ENCODE results near the gene UTP25.

Gene UTP25, protein sequence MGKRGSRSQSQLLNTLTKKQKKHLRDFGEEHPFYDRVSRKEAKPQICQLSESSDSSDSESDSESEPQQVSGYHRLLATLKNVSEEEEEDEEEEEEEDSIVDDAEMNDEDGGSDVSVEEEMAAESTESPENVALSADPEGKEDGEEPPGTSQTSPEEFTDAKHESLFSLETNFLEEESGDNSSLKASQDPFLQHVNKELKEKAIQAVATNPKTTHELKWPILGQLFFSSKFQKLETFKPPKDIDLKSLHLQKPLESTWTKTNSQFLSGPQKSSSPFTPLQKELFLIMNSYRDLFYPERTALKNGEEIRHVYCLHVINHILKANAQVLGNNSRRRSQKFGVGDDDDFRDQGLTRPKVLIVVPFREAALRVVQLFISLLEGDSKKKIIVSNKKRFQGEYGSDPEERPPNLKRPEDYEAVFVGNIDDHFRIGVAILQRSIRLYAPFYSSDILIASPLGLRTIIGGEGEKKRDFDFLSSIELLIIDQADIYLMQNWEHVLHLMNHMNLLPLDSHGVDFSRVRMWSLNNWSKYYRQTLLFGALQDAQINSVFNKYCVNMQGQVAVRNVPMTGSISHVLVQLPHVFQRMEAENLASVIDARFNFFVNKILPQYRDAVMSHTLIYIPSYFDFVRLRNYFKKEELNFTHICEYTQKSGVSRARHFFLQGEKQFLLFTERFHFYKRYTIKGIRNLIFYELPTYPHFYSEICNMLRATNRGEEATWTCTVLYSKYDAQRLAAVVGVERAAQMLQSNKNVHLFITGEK

DNA sequence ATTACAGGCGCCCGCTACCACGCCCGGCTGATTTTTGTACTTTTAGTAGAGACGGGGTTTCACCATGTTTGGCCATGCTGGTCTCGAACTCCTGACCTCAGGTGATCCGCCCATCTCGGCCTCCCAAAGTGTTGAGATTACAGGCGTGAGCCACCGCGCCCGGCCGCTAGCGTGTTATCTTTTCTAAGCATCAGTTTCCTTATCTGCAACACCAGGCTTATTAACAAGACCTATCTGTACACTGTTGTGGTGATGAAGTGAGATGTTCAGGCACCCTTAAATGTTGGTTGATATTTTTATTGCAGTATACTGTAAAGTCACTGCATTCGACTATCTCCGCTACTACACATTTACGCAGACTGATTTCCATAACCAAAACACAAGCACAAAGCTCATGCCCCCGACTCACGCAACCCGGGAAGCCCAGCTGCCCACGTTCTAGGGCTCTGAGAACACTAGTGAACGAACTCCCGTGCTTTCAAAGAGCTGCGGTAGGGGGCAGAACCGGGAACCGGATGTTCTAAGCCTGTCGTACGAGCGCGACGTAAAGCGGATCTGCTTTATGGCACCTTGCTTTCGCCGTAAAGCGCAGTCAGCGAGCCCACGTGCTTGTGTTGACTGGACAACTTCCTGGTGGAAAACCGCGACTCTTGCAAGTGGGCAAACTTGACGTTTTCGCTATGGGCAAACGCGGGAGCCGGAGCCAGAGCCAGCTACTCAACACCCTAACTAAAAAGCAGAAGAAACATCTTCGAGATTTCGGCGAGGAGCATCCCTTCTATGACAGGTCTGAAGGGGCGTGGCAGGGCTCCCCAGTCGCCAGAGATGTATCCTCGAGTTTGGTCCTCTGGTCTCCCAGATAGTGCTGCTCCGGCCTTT lies at the start of gene UTP25:
Gene UTP25 (plus strand): TSS at position 589 of the 879 bp plus-strand sequence. CDS start 92 bp downstream, at position 681.
- DNase-seq (ENCODE audit: low spot score in 2 of 2) (peak; percentile 89 to 92), ATAC-seq (replicated peaks; ENCODE audit: extremely low read depth, poor library complexity, severe bottlenecking) (peak; percentile 84)
- Mint-ChIP-seq H3K4me1 (peaks cover 35% of the 10 kb centered on the region), H3K27me3 (peaks cover 7% of the 10 kb centered on the region), H3K36me3 (ENCODE audit: insufficient read depth) (peaks cover 22% of the 10 kb centered on the region), H3K9me3 (no peaks in the 10 kb centered on the region), H3K27ac (ENCODE audit: low read depth) (peak within 1 kb of the TSS; percentile 49), H3K4me3 (peak within 1 kb of the TSS; percentile 85)

DNA sequence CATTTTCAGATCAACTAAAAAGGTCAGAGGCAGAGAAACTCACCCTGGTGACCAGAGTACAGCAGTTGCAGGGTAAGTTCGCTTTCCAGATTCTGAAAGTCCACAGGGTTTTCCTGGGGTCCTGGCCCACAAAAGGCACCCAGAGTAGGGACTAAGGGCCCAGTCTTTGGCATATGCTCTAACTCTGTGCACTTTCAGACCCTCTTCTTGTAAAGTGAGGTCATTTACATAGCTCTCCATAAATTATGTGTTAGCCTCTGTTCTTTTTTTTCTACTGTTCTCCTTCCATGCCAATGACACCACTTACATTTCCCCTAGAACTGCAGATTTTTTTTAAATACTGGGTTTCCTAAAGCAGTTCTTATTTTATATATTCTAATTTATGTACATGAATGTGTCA lies 49.7 kb upstream of the UTP25 start:
- no peaks in the 10 kb centered on the region for H3K9me3 Mint-ChIP-seq
- H3K4me1 Mint-ChIP-seq, result peaks cover 7% of the 10 kb centered on the region
- DNase-seq (ENCODE audit: low spot score in 2 of 2), result no peak

DNA sequence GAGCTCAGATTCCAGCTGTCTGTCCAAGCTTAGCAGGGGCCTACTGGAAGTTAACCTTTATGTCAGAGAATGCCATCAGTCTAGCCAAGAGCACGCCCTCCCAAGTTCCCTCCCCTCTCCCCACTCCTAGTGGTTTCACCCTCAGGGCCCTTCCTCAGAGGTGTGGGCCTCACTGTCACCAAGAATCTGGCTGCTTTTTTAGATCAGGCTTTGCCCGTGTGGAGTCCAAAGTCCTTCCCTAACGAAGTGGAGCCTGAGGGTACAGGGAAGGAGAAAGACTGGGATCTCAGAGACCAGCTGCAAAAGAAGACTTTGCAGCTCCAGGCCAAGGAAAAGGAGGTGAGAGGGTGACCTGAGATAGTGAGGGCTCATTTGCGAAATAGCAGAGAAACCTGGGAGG lies 47.5 kb upstream of the UTP25 start:
- Mint-ChIP-seq H3K4me3 (no peak overlapping the region), H3K36me3 (ENCODE audit: insufficient read depth) (peaks cover 66% of the 10 kb centered on the region), H3K9me3 (no peaks in the 10 kb centered on the region), H3K27me3 (no peaks in the 10 kb centered on the region), H3K27ac (ENCODE audit: low read depth) (no peak overlapping the region), H3K4me1 (peaks cover 25% of the 10 kb centered on the region)
- ATAC-seq (replicated peaks; ENCODE audit: extremely low read depth, poor library complexity, severe bottlenecking) (no peak), DNase-seq (ENCODE audit: low spot score in 2 of 2) (no peak)

More for the DNA sequence above, 49.7 kb upstream of the UTP25 start:
- no peaks in the 10 kb centered on the region for H3K27me3 Mint-ChIP-seq
- ATAC-seq (replicated peaks; ENCODE audit: extremely low read depth, poor library complexity, severe bottlenecking), result no peak
- H3K4me3 Mint-ChIP-seq, result no peak overlapping the region
- no peak overlapping the region for H3K27ac Mint-ChIP-seq (ENCODE audit: low read depth)
- H3K36me3 Mint-ChIP-seq (ENCODE audit: insufficient read depth), result peaks cover 72% of the 10 kb centered on the region

DNA sequence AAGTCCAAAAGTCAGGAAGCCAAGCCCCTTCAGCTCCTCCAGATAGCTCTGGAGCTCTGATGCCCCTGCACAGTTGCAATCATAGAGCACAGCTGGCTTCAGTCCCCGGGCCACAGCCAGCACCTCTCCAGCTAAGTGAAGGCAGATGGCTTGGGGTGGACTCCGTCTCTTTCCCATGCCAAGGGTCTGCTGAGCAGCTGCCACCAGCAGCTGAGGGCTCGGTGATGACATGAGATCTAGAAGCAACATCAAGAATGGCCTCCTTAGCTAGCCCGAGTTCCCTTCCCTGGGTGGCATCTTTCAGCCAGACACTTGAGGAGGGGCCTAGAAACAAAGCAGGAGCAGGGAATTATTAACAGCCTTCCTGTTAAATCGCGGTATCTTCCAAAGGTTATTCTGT lies 44.4 kb upstream of the UTP25 start:
- Mint-ChIP-seq H3K27me3 (peaks cover 12% of the 10 kb centered on the region), H3K27ac (ENCODE audit: low read depth) (peak overlapping the region; percentile 98), H3K9me3 (no peaks in the 10 kb centered on the region), H3K4me1 (peaks cover 18% of the 10 kb centered on the region), H3K4me3 (peak overlapping the region; percentile 86), H3K36me3 (ENCODE audit: insufficient read depth) (peaks cover 36% of the 10 kb centered on the region)
- ATAC-seq (replicated peaks; ENCODE audit: extremely low read depth, poor library complexity, severe bottlenecking), result no peak
- no peak for DNase-seq (ENCODE audit: low spot score in 2 of 2)

DNA sequence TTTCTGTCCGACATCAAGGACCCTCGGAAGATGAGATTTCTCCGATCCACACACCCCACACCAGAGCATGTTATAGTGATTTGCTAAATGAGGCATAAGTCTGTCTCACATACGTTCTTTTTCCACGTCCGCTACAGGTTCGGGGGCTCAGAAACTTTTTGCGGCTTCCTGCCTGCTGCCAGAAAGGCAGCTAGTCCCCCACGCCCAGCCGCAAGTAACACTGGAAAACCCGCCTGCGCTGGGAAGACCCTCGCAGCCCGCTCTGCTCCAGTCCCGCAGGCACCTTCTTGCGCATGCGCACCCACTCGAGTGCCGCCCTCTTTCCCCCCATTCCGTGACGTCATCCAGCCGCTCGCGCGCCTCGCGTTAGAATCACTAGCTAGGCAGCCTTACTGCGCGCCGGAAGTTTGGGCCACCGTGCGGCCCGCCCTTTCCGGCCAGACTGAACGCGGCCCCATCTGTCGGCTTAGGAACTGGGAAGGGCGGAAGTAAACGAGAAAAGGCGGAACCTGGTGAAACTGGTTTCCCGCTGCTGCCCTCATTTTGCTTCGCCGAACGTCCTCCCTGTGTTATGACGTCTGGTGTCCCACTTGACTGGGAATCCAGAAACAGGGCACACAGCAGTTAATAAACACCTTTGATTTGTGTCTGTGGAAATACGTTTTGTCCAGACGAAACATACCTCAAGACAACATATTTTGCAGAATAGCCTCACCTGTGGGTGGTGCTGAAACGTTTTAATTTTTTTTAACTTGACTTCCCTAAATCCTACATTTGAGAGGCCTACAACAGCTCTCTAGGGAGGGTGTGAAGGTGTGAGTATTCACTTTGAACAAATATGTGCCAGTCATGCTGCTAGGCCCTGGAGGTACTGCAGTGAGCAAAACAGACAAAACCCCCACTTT lies 43.3 kb upstream of the UTP25 start, which contains the start of gene C1orf74:
Gene C1orf74 (minus strand): TSS at position 295 of the 905 bp plus-strand sequence. CDS start 925 bp downstream, outside the sequence.
- peaks cover 12% of the 10 kb centered on the region for H3K27me3 Mint-ChIP-seq
- no peaks in the 10 kb centered on the region for H3K9me3 Mint-ChIP-seq
- peak; percentile 99 for ATAC-seq (replicated peaks; ENCODE audit: extremely low read depth, poor library complexity, severe bottlenecking)
- DNase-seq (ENCODE audit: low spot score in 2 of 2), result peak; percentile 99
- H3K36me3 Mint-ChIP-seq (ENCODE audit: insufficient read depth), result peaks cover 25% of the 10 kb centered on the region
- peaks cover 18% of the 10 kb centered on the region for H3K4me1 Mint-ChIP-seq
- peak within 1 kb of the TSS; percentile 86 for H3K4me3 Mint-ChIP-seq
- peak within 1 kb of the TSS; percentile 98 for H3K27ac Mint-ChIP-seq (ENCODE audit: low read depth)

DNA sequence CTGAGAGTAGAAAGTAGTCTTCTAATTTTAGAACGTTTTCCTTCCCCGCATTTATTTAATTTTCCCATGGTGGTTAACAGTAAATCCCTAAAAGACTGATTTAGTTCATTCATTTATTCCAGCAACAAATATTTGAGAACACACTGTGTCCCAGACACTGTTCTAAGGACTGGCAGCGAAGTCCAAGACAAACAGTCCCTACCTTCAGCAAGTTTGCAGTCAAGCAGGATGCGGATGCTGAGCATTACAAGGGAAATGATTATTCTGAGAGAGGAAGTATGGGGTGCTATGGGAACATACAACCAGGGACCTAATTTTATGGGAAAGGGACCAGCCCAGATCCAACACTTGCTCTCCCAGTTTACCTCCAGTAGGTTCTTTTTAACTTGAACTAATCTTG lies 42.2 kb upstream of the UTP25 start:
- H3K27ac Mint-ChIP-seq (ENCODE audit: low read depth), result peak overlapping the region; percentile 98
- ATAC-seq (replicated peaks; ENCODE audit: extremely low read depth, poor library complexity, severe bottlenecking), result no peak

DNA sequence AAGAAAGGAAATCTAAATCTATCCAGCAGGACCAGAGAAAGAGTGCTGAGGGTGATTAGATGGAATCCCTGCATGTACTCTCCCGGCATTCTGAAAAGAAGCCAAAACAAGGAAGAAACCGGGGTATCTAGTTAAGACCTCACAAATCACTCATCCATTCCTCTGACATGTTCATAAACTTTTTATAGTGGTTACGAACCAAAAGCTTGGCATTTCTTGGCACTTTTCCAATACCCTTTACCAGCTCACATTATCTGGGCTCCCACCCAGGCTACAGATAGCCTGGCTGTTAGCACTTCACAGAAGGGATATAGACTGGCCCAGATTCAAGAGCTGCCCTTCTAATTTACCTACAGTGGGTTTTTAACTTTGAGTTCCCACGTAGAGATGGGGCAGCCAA lies 41.6 kb upstream of the UTP25 start:
- Mint-ChIP-seq H3K27ac (ENCODE audit: low read depth) (no peak overlapping the region), H3K4me3 (no peak overlapping the region), H3K9me3 (no peaks in the 10 kb centered on the region), H3K27me3 (peaks cover 27% of the 10 kb centered on the region), H3K4me1 (peaks cover 18% of the 10 kb centered on the region), H3K36me3 (ENCODE audit: insufficient read depth) (peaks cover 16% of the 10 kb centered on the region)
- ATAC-seq (replicated peaks; ENCODE audit: extremely low read depth, poor library complexity, severe bottlenecking) (no peak), DNase-seq (ENCODE audit: low spot score in 2 of 2) (no peak)

More for the DNA sequence above, 42.2 kb upstream of the UTP25 start:
- Mint-ChIP-seq H3K27me3 (peaks cover 21% of the 10 kb centered on the region), H3K36me3 (ENCODE audit: insufficient read depth) (peaks cover 16% of the 10 kb centered on the region), H3K4me1 (peaks cover 18% of the 10 kb centered on the region), H3K9me3 (no peaks in the 10 kb centered on the region), H3K4me3 (no peak overlapping the region)
- DNase-seq (ENCODE audit: low spot score in 2 of 2), result no peak

DNA sequence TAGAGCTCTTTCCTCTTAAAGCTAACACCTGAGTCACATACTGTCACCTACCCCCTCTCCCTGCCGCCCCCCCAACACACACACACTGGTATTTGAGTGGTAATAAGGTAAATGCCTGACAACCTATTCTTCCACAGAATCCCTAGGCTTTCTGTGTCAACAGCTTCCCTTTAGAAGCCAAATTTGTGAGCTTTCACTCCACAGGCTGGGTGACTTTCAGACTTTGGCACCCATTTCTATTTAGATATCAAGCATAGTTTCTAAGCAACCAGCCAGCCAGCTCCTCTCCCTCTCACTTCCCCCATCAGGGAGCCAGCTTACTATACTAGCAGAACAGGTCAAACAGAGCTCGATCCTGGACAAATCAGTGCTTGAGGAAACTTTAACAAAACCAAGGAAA lies 40.2 kb upstream of the UTP25 start:
- Mint-ChIP-seq H3K36me3 (ENCODE audit: insufficient read depth) (peaks cover 11% of the 10 kb centered on the region), H3K9me3 (no peaks in the 10 kb centered on the region), H3K4me1 (peaks cover 18% of the 10 kb centered on the region), H3K27me3 (peaks cover 41% of the 10 kb centered on the region), H3K27ac (ENCODE audit: low read depth) (no peak overlapping the region), H3K4me3 (no peak overlapping the region)
- DNase-seq (ENCODE audit: low spot score in 2 of 2), result no peak
- no peak for ATAC-seq (replicated peaks; ENCODE audit: extremely low read depth, poor library complexity, severe bottlenecking)

DNA sequence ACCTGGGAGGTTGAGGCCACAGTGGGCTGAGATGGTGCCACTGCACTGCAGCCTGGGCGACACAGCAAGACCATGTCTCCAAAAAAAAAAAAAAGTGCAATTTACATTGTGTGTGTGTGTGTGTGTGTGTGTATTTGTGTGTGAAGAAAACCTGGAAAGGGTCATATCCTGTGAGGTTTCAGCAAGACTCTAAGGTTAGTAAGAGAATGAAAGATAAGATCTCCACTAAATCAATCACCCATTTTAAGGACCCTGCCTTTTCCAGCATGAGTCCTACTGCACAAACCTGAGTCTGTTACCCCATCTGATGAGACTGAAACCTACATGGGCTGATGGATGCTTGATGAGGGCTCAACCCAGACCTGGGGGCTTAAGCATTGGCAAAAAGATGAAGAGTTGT lies 38.5 kb upstream of the UTP25 start:
- peaks cover 58% of the 10 kb centered on the region for H3K27me3 Mint-ChIP-seq
- H3K4me1 Mint-ChIP-seq, result peaks cover 8% of the 10 kb centered on the region
- no peak overlapping the region for H3K27ac Mint-ChIP-seq (ENCODE audit: low read depth)
- H3K36me3 Mint-ChIP-seq (ENCODE audit: insufficient read depth), result peaks cover 7% of the 10 kb centered on the region
- DNase-seq (ENCODE audit: low spot score in 2 of 2) (no peak), ATAC-seq (replicated peaks; ENCODE audit: extremely low read depth, poor library complexity, severe bottlenecking) (no peak)
- no peaks in the 10 kb centered on the region for H3K9me3 Mint-ChIP-seq
- H3K4me3 Mint-ChIP-seq, result no peak overlapping the region

DNA sequence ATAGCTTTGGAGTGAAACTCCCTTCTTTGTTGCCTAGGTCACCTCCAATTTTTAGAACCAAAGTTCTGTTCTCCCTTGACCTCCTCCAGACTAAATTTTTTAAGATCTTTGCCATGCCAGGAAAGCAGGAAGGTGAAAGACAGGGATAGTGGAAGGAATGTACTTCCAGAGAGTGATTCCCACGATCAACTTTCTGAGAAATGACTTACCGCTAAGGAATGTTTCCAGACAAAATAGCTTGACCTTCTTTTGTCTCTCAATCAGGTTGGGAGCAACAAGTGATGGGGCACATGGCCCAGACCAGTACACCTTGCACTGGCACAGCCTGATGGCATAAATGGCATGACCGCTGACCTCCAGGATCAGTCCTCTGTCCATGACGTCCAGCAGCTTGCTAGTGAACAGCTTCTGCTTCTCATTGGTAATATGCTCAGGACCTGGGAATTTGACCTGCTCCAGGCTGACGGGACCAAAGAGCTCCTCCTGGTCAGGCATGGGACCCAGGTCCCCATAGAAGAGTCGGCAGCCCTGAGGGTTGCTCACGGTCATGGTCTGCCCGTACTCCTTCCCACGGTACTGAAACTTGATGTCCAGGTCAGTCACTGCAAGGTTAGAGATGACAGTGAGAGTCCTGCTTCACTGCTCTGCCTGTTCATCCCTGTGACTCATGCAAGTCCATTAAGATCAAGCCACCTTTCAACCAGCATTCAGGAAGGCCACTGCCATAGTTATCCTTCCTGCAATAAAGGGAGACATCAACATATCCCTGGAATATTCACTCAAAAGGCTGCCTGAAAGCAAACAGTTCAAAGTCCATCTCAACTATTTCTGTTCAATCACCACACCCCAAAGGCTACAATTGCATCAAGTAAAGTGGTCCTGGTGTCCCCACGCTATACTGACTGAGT lies 37.2 kb upstream of the UTP25 start:
- no peaks in the 10 kb centered on the region for H3K36me3 Mint-ChIP-seq (ENCODE audit: insufficient read depth)
- no peak overlapping the region for H3K27ac Mint-ChIP-seq (ENCODE audit: low read depth)
- H3K4me3 Mint-ChIP-seq, result no peak overlapping the region
- peaks cover 70% of the 10 kb centered on the region for H3K27me3 Mint-ChIP-seq
- H3K9me3 Mint-ChIP-seq, result no peaks in the 10 kb centered on the region
- ATAC-seq (replicated peaks; ENCODE audit: extremely low read depth, poor library complexity, severe bottlenecking) (no peak), DNase-seq (ENCODE audit: low spot score in 2 of 2) (no peak)
- H3K4me1 Mint-ChIP-seq, result no peaks in the 10 kb centered on the region

DNA sequence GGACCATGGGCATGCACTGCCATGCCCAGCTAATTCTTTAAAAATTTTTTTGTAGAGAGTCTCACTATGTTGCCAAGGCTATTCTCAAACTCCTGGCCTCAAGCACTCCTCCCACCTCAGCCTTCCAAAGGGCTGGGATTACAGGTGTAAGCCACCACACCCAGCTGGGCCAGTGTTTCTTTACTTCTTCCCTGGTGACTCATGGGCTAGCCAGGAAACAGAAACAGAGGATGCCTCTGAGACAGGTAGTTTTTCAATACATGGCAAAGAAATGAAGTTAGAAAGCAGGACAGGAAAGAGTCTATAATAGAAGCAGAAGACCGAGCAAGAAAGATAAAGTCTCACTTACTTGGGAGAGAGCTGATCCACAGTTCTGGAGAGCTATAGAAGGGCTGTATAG lies 35.9 kb upstream of the UTP25 start:
- no peak for DNase-seq (ENCODE audit: low spot score in 2 of 2)
- Mint-ChIP-seq H3K27me3 (peaks cover 77% of the 10 kb centered on the region), H3K36me3 (ENCODE audit: insufficient read depth) (no peaks in the 10 kb centered on the region), H3K4me3 (no peak overlapping the region), H3K4me1 (no peaks in the 10 kb centered on the region), H3K9me3 (no peaks in the 10 kb centered on the region), H3K27ac (ENCODE audit: low read depth) (no peak overlapping the region)
- no peak for ATAC-seq (replicated peaks; ENCODE audit: extremely low read depth, poor library complexity, severe bottlenecking)
